Measurements from ENCODE around the gene TMTC1. TPM values are rescaled to one million over a fixed set of nuclear protein-coding genes. Genes with fewer than 3 reads are reported as not detected.

TMTC1 gene
- total and polyA plus RNA-seq, 9 of the 15 experiments (the other 6 are each of a cell fraction or from before 2014, with no cell fraction given), result under 0.01 to 0.18 (median 0.06) TPM; not detected in 2

DNA sequence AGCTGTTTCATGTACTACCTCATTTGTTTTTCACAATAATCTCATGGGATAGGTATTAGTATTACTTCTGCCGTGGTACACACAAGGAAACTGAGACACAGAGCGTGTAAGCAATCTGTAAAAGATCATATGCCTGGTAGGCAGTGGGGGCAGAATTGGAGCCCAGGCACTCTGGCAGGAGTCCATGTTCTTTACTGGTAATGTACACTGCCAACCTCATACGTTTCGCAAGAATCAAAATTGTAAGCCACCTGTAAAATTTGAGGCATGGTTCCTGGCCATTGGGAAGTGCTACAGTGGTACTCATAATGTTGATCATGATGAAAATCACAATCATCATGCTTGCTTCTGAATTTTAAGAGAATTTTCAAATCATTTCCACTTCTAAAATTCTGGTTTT, 40.7 kb downstream of the TMTC1 start:
- Histone ChIP-seq H3K27me3 (ENCODE audit: control insufficient read depth in 2 of 2, insufficient read depth in 2 of 2, low read length in 2 of 2) (no peaks in the 10 kb centered on the region), H3K79me2 (ENCODE audit: control insufficient read depth, insufficient read depth, low read length) (no peaks in the 10 kb centered on the region), H3K4me3 (no peak overlapping the region), H3K9ac (ENCODE audit: insufficient read depth in 1 of 2, low read depth in 2 of 2, low read length in 2 of 2) (no peak overlapping the region), H3K36me3 (ENCODE audit: control insufficient read depth, insufficient read depth, low read length) (no peaks in the 10 kb centered on the region), H3K4me2 (ENCODE audit: insufficient read depth, low read length) (no peak overlapping the region), H3K9me3 (replicated peaks; ENCODE audit: control insufficient read depth, insufficient read depth, low read depth, low read length) (no peaks in the 10 kb centered on the region), H4K20me1 (replicated peaks; ENCODE audit: control insufficient read depth, insufficient read depth, low read length) (no peaks in the 10 kb centered on the region), H2AFZ (ENCODE audit: low read depth, low read length) (no peak overlapping the region), H3K4me1 (replicated peaks in 1 of 2; ENCODE audit: control insufficient read depth in 2 of 2, insufficient read depth in 2 of 2, low read length in 2 of 2) (no peaks in the 10 kb centered on the region), H3K9me1 (ENCODE audit: control insufficient read depth, insufficient read depth, low read length) (no peaks in the 10 kb centered on the region), H3K27ac (ENCODE audit: extremely low read depth, low read depth, low read length) (no peak overlapping the region)
- no TSS peak for BruUV-seq (replicated peaks)
- in situ Hi-C loops (cut with MboI) (no loop called here), intact Hi-C loops (cut with micrococcal nuclease) (no loop called here)
- CTCF ChIA-PET (ENCODE audit: low intra/inter-chr PET ratio), result no interaction called here
- TF ChIP-seq, protein P1, sequence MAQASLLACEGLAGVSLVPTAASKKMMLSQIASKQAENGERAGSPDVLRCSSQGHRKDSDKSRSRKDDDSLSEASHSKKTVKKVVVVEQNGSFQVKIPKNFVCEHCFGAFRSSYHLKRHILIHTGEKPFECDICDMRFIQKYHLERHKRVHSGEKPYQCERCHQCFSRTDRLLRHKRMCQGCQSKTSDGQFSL (CRISPR knock-in tag; IDR thresholded peaks at IDR 0.05), result no peak
- TF ChIP-seq, protein P1 (tag; IDR thresholded peaks at IDR 0.05), result no peak
- TF ChIP-seq KAT8 (IDR thresholded peaks at IDR 0.05; ENCODE audit: low read depth), result no peak
- TF ChIP-seq CBFA2T3 (IDR thresholded peaks at IDR 0.05), result no peak
- TF ChIP-seq AFF1 (IDR thresholded peaks at IDR 0.05; ENCODE audit: low read depth in 1 of 2, partially characterized antibody in 2 of 2), result no peak
- no peak for TF ChIP-seq SUPT5H (IDR thresholded peaks at IDR 0.05)
- no peak for TF ChIP-seq TAL1 (IDR thresholded peaks at IDR 0.05)
- TF ChIP-seq POLR3A (IDR thresholded peaks at IDR 0.05; ENCODE audit: borderline replicate concordance, extremely low read depth, insufficient read depth, insufficient read length), result no peak
- no peak for TF ChIP-seq L3MBTL2 (IDR thresholded peaks at IDR 0.05)
- no peak for DNase-seq (ENCODE audit: extremely low read depth in 1 of 4, low spot score in 3 of 4)
- POLR2A ChIA-PET, result no interaction called here
- 3% methylated on average over 4 of the region's 4 CpGs for WGBS (ENCODE audit: insufficient coverage, low coverage, missing lambda C conversion rate)
- ATAC-seq, result no peak
- no peak for FAIRE-seq

Measured in K562 (cell line).